Stimulated activated CD8-positive, alpha-beta memory T cell treated with anti-CD3 and anti-CD28 coated beads, Interleukin-12 subunit alpha, Interleukin-12 subunit beta, amount 100 ng/mL, for 24 hours (primary cell): ENCODE measurements around the gene DCDC1.

Source experiments
- DNase-seq: peaks from one replicate; pipeline ENCODE4 v3.0.0-alpha.2; 2020; ENCODE audit errors: extremely low read depth

Gene DCDC1

GRCh38 chr11:30916764-30917163, 452.8 kb downstream of the DCDC1 start:
- DNase-seq = no peak

GRCh38 chr11:30914143-30914762, 455.3 kb downstream of the DCDC1 start:
- DNase-seq = no peak

- DNase-seq = no peak
Measured at GRCh38 chr11:30911247-30911646, 458.3 kb downstream of the DCDC1 start.

- no peak for DNase-seq
Measured at GRCh38 chr11:30908857-30909256, 460.7 kb downstream of the DCDC1 start.

- DNase-seq = no peak
Measured at GRCh38 chr11:30908272-30908671, 461.3 kb downstream of the DCDC1 start.

- no peak for DNase-seq
Measured at GRCh38 chr11:30902929-30903328, 466.6 kb downstream of the DCDC1 start.

GRCh38 chr11:30895046-30895445, 474.5 kb downstream of the DCDC1 start:
- DNase-seq = no peak

- no peak for DNase-seq
Measured at GRCh38 chr11:30893318-30893717, 476.2 kb downstream of the DCDC1 start.

- no peak for DNase-seq
Measured at GRCh38 chr11:30889143-30889794, 480.3 kb downstream of the DCDC1 start.

GRCh38 chr11:30879322-30880005, 490.1 kb downstream of the DCDC1 start:
- no peak for DNase-seq

- no peak for DNase-seq
Measured at GRCh38 chr11:30878400-30878799, 491.1 kb downstream of the DCDC1 start.

GRCh38 chr11:30876663-30877396, 492.7 kb downstream of the DCDC1 start:
- DNase-seq = no peak

- DNase-seq = no peak
Measured at GRCh38 chr11:30876228-30876627, 493.3 kb downstream of the DCDC1 start.

GRCh38 chr11:30875806-30876205, 493.7 kb downstream of the DCDC1 start:
- no peak for DNase-seq

GRCh38 chr11:30873924-30874610, 495.5 kb downstream of the DCDC1 start:
- no peak for DNase-seq

GRCh38 chr11:30868626-30869081, 500.9 kb downstream of the DCDC1 start:
- DNase-seq = no peak

- no peak for DNase-seq
Measured at GRCh38 chr11:30863209-30863608, 506.3 kb downstream of the DCDC1 start.

- DNase-seq = no peak
Measured at GRCh38 chr11:30861531-30861930, 508.0 kb downstream of the DCDC1 start.

GRCh38 chr11:30861064-30861463, 508.5 kb downstream of the DCDC1 start:
- DNase-seq = no peak

- no peak for DNase-seq
Measured at GRCh38 chr11:30860146-30860545, 509.4 kb downstream of the DCDC1 start.

GRCh38 chr11:30859669-30860068, 509.9 kb downstream of the DCDC1 start:
- DNase-seq = no peak
